Measurements from ENCODE around the gene MRPL10. TPM values are rescaled to one million over a fixed set of nuclear protein-coding genes. Genes with fewer than 3 reads are reported as not detected.

MRPL10 gene
- total RNA-seq, 4 donors from 2014 or later, result 14.7 to 44.1 (median 27.7) TPM

DNA sequence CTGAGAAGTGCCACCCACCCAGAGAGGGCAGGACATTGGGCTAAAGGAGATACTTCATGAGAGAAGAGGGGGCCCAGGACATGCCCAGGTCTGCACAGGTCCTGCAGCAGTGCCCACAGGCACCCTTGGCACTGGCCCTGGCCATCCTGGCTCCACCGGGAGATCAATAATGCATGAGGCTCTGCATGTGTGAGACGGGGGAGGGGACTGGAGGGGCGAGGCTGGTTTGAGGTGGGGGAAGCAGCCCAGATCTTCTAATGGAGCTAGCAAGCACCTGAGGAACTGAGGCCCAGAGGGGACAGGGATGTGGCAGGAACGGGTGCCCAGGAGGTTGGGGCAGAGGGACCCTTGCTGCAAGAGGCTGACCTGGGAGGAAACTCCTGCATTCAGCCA lies 10.3 kb downstream of the MRPL10 start:
- no peak for DNase-seq
- intact Hi-C loops (cut with DNase I; ENCODE audit: low total_unique reads), result no loop called here
- no peaks in the 10 kb centered on the region for H3K36me3 ChIP-seq

DNA sequence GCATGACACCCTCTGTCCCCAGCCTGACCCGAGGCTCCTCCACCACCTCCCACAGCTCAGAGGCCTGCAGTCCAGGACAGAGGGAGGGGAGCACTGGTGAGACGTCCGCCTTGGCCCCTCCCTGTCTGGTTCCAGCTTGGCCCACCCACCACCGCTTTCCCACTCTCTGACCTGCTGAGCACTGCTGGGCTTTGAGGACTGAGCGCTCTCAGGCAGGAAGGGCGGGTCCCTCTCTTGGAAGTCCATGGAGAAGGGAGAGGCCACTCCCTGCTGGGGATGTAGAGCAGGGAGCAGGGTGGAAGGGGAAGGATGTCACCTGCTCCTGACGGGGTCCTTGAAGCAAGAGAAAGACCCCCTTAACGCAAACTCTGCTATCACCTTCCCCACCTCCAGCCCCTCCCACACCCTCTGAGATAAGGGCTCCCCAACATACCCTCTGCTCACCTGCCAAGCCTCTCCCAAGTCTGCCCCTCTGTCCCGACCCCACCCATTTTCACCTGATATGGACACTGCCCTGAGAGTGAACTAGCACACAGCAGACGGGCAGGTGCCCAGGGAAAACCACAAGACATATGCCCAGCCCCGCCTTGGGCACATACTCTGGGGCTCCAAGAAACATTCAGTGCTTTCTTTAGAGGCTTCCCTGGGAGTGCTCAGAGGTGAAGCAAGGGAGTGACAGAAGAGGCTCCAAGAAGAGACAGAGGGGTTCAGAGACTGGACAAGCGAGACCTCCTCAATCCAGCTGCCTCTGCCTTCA lies 11.1 kb downstream of the MRPL10 start:
- H3K4me1 ChIP-seq, result peaks cover 0 to 13% of the 10 kb centered on the region in 2 donors
- H3K4me3 ChIP-seq, result no peak overlapping the region
- no peak for TF ChIP-seq POLR2A (IDR thresholded peaks at IDR 0.05)
- TF ChIP-seq, protein P1, sequence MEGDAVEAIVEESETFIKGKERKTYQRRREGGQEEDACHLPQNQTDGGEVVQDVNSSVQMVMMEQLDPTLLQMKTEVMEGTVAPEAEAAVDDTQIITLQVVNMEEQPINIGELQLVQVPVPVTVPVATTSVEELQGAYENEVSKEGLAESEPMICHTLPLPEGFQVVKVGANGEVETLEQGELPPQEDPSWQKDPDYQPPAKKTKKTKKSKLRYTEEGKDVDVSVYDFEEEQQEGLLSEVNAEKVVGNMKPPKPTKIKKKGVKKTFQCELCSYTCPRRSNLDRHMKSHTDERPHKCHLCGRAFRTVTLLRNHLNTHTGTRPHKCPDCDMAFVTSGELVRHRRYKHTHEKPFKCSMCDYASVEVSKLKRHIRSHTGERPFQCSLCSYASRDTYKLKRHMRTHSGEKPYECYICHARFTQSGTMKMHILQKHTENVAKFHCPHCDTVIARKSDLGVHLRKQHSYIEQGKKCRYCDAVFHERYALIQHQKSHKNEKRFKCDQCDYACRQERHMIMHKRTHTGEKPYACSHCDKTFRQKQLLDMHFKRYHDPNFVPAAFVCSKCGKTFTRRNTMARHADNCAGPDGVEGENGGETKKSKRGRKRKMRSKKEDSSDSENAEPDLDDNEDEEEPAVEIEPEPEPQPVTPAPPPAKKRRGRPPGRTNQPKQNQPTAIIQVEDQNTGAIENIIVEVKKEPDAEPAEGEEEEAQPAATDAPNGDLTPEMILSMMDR (IDR thresholded peaks at IDR 0.05), result no peak
- no peak for DNase-seq
- intact Hi-C loops (cut with DNase I; ENCODE audit: low total_unique reads), result no loop called here
- H3K36me3 ChIP-seq, result no peaks in the 10 kb centered on the region
- no peak overlapping the region for H3K27ac ChIP-seq
- H3K9me3 ChIP-seq, result no peaks in the 10 kb centered on the region
- no peaks in the 10 kb centered on the region for H3K27me3 ChIP-seq

More for the DNA sequence above, 10.3 kb downstream of the MRPL10 start:
- Histone ChIP-seq H3K4me3 (peak overlapping the region; percentile 42 to 50), H3K27me3 (no peaks in the 10 kb centered on the region), H3K27ac (peak overlapping the region; percentile 36 to 50), H3K9me3 (no peaks in the 10 kb centered on the region), H3K4me1 (peaks cover 0 to 13% of the 10 kb centered on the region in 2 donors)
- TF ChIP-seq, protein P1 (IDR thresholded peaks at IDR 0.05), result no peak
- TF ChIP-seq POLR2A (IDR thresholded peaks at IDR 0.05), result no peak

GRCh38 chr17:47819475-47819874 lies 11.9 kb downstream of the MRPL10 start:
- H3K9me3 ChIP-seq, result no peaks in the 10 kb centered on the region
- H3K4me3 ChIP-seq, result no peak overlapping the region
- H3K4me1 ChIP-seq, result peaks cover 0 to 13% of the 10 kb centered on the region in 2 donors
- H3K36me3 ChIP-seq, result no peaks in the 10 kb centered on the region
- H3K27ac ChIP-seq, result no peak overlapping the region
- TF ChIP-seq, protein P1 (IDR thresholded peaks at IDR 0.05), result no peak
- TF ChIP-seq POLR2A (IDR thresholded peaks at IDR 0.05), result no peak
- H3K27me3 ChIP-seq, result no peaks in the 10 kb centered on the region
- DNase-seq, result no peak
- intact Hi-C loops (cut with DNase I; ENCODE audit: low total_unique reads), result no loop called here

GRCh38 chr17:47818002-47818695 lies 13.2 kb downstream of the MRPL10 start:
- Histone ChIP-seq H3K4me3 (no peak overlapping the region), H3K36me3 (no peaks in the 10 kb centered on the region), H3K4me1 (peaks cover 0 to 13% of the 10 kb centered on the region in 2 donors), H3K9me3 (no peaks in the 10 kb centered on the region), H3K27ac (no peak overlapping the region), H3K27me3 (no peaks in the 10 kb centered on the region)
- TF ChIP-seq, protein P1 (IDR thresholded peaks at IDR 0.05), result no peak
- no peak for TF ChIP-seq POLR2A (IDR thresholded peaks at IDR 0.05)
- no peak for DNase-seq
- intact Hi-C loops (cut with DNase I; ENCODE audit: low total_unique reads), result no loop called here

DNA sequence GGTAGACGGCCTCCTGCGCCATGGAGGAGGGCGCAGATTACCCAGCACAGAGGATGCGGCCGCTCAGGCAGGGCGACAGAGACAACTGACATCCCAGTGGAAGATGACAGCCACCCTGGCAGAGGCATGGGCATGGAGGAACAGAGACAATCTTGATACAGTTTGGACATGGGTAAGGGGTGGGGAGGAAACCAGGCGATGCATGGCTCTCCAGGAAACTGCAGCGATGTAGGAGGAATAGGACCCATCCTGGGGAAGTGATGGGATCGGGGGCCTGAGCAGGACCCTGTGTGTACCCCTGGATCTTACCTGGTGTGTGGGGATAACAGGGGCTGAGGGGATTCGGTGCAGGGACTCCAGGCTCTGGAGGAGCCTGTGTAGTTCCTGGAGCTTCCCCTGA lies 14.4 kb downstream of the MRPL10 start:
- Histone ChIP-seq H3K27ac (no peak overlapping the region), H3K9me3 (no peaks in the 10 kb centered on the region), H3K27me3 (no peaks in the 10 kb centered on the region), H3K36me3 (no peaks in the 10 kb centered on the region), H3K4me3 (no peak overlapping the region), H3K4me1 (peaks cover 0 to 8% of the 10 kb centered on the region in 2 donors)
- no peak for TF ChIP-seq POLR2A (IDR thresholded peaks at IDR 0.05)
- TF ChIP-seq, protein P1 (IDR thresholded peaks at IDR 0.05), result no peak
- intact Hi-C loops (cut with DNase I; ENCODE audit: low total_unique reads), result no loop called here
- no peak for DNase-seq
